B cell (primary cell): ENCODE data around the gene OR7A10. TPM values are rescaled to one million over a fixed set of nuclear protein-coding genes. Genes with fewer than 3 reads are reported as not detected.

Source experiments
- polyA plus RNA-seq: library from polyadenylated mRNA; depleted of rRNA; stranded (reverse); fragments of >200 nt; gene quantifications from 2 replicates; pipeline ENCODE4 v1.2.3, GENCODE V29; 2012
- small RNA-seq: library from RNA; depleted of rRNA; stranded (forward); fragments of <200 nt; gene quantifications from one replicate; pipeline ENCODE3, GENCODE V24; 2012; ENCODE audit warnings: low replicate concordance, low read depth; ENCODE audit not compliant: insufficient read length
- total RNA-seq, 2 donors: library from RNA; stranded (reverse); fragments of 120-200 nt in 1 of 2; gene quantifications; 1 replicate in 1 of 2; 2 replicates in 1 of 2; pipeline versions ENCODE4 v1.2.3 to v1.2.4, GENCODE V29; 2013 to 2022

Gene OR7A10
- total and polyA plus RNA-seq, 2 donors (not counting 1 experiment from before 2014, with no cell fraction given): not detected

Small RNA genes lying within 50 kb of the gene (small RNA-seq; reads per million reads assigned to genes)
- gene AC005255.1: not detected
- gene OR7A18P: not detected

Other genes with a start within 250 kb of the OR7A10 start
- gene ADGRE3, start 174.1 kb downstream of the OR7A10 start, total RNA-seq: 0.17 TPM in 1 of 2 replicates, not detected in the other
- 0.46 TPM in 1 of 2 replicates, not detected in the other for gene ADGRE3, start 174.1 kb downstream of the OR7A10 start, polyA plus RNA-seq
- 36.9 and 39.4 TPM in 2 replicates for gene ZNF333, start 158.9 kb downstream of the OR7A10 start, total RNA-seq
- gene ZNF333, start 158.9 kb downstream of the OR7A10 start, polyA plus RNA-seq: 23.2 and 36.4 TPM in 2 replicates
- 0.89 and 1.7 TPM in 2 replicates for gene ADGRE2, start 70.4 kb downstream of the OR7A10 start, total RNA-seq
- gene ADGRE2, start 70.4 kb downstream of the OR7A10 start, polyA plus RNA-seq: 0.52 and 1.1 TPM in 2 replicates
- gene OR7A5, start 13.7 kb downstream of the OR7A10 start, total RNA-seq: not detected in 2 replicates
- not detected in 2 replicates for gene OR7A5, start 13.7 kb downstream of the OR7A10 start, polyA plus RNA-seq
- not detected in 2 replicates for gene OR7C1, start 13.7 kb downstream of the OR7A10 start, total RNA-seq
- gene OR7C1, start 13.7 kb downstream of the OR7A10 start, polyA plus RNA-seq: not detected in 2 replicates
- gene OR7A17, start 37.2 kb upstream of the OR7A10 start, total RNA-seq: not detected in 2 replicates
- gene OR7A17, start 37.2 kb upstream of the OR7A10 start, polyA plus RNA-seq: not detected in 2 replicates
- gene OR7C2, start 92.6 kb upstream of the OR7A10 start, total RNA-seq: not detected in 2 replicates
- not detected in 2 replicates for gene OR7C2, start 92.6 kb upstream of the OR7A10 start, polyA plus RNA-seq
- not detected in 2 replicates for gene SLC1A6, start 130.9 kb upstream of the OR7A10 start, total RNA-seq
- gene SLC1A6, start 130.9 kb upstream of the OR7A10 start, polyA plus RNA-seq: 0.25 TPM in 1 of 2 replicates, not detected in the other
- not detected in 2 replicates for gene CASP14, start 200.6 kb upstream of the OR7A10 start, total RNA-seq
- gene CASP14, start 200.6 kb upstream of the OR7A10 start, polyA plus RNA-seq: not detected in 2 replicates
- not detected in 2 replicates for gene OR1I1, start 233.3 kb upstream of the OR7A10 start, total RNA-seq
- gene OR1I1, start 233.3 kb upstream of the OR7A10 start, polyA plus RNA-seq: not detected in 2 replicates